HepG2 (cell line): ENCODE measurements around the gene TUT1. TPM values are rescaled to one million over a fixed set of nuclear protein-coding genes. Genes with fewer than 3 reads are reported as not detected.

ENCODE experiments used
- BCL6 ChIP-seq: IDR thresholded peaks from 2 replicates; pipeline ENCODE4 v1.6.1; 2016; ENCODE audit warnings: missing genetic modification reagents, missing compliant biosample characterization
- HNRNPLL ChIP-seq: fragments of 200-400 bp; formaldehyde crosslinking; IDR thresholded peaks from 2 replicates; pipeline ENCODE4 v1.6.1; 2017; ENCODE audit warnings: mild to moderate bottlenecking, low read depth, low read length; ENCODE audit not compliant: poor library complexity, severe bottlenecking
- KAT8 ChIP-seq: IDR thresholded peaks from 2 replicates; pipeline ENCODE4 v1.6.1; 2016; ENCODE audit warnings: missing genetic modification reagents, missing compliant biosample characterization
- KLF9 ChIP-seq: IDR thresholded peaks from 2 replicates; pipeline ENCODE4 v1.6.1; 2016; ENCODE audit warnings: low read depth
- LCORL ChIP-seq, 2 experiments: fragments of 450-650 bp in 1 of 2; sonication (generic) in 1 of 2; formaldehyde crosslinking in 1 of 2; IDR thresholded peaks; 2 replicates each; pipeline versions ENCODE4 v1.5.0 to v1.6.1; 2017 to 2020; ENCODE audit warnings: antibody characterized with exemption in 1 of 2, missing genetic modification reagents in 1 of 2
- NFYB ChIP-seq: sonication (generic); formaldehyde crosslinking; IDR thresholded peaks from 2 replicates; pipeline ENCODE4 v1.4.0; 2020; ENCODE audit warnings: missing genetic modification reagents
- SIX4 ChIP-seq: sonication (generic); formaldehyde crosslinking; IDR thresholded peaks from 2 replicates; pipeline ENCODE4 v1.4.0; 2020; ENCODE audit warnings: missing genetic modification reagents
- SRSF1 ChIP-seq: fragments of 200-400 bp; formaldehyde crosslinking; optimal IDR thresholded peaks from 2 replicates; pipeline ENCODE3; 2017; ENCODE audit warnings: mild to moderate bottlenecking, low read depth, low read length, moderate library complexity
- STAG1 ChIP-seq: sonication (generic); formaldehyde crosslinking; IDR thresholded peaks from 2 replicates; pipeline ENCODE4 v1.4.0; 2020; ENCODE audit warnings: missing genetic modification reagents
- TOE1 ChIP-seq: sonication (generic); formaldehyde crosslinking; IDR thresholded peaks from 2 replicates; pipeline ENCODE4 v1.4.0; 2020; ENCODE audit warnings: mild to moderate bottlenecking, missing genetic modification reagents
- ZFX ChIP-seq: sonication (generic); formaldehyde crosslinking; IDR thresholded peaks from 2 replicates; pipeline ENCODE4 v1.4.0; 2020; ENCODE audit warnings: mild to moderate bottlenecking, low read depth, missing genetic modification reagents, moderate library complexity
- ZNF274 ChIP-seq: sonication (generic); formaldehyde crosslinking; IDR thresholded peaks from 2 replicates; pipeline ENCODE4 v1.5.1; 2020; ENCODE audit warnings: mild to moderate bottlenecking, missing genetic modification reagents
- ZNF510 ChIP-seq: sonication (generic); formaldehyde crosslinking; IDR thresholded peaks from 2 replicates; pipeline ENCODE4 v1.4.0; 2020; ENCODE audit warnings: low read depth, mild to moderate bottlenecking, missing genetic modification reagents
- ZNF557 ChIP-seq: sonication (generic); formaldehyde crosslinking; IDR thresholded peaks from 2 replicates; pipeline ENCODE4 v1.4.0; 2020; ENCODE audit warnings: missing genetic modification reagents
- ZSCAN29 ChIP-seq: sonication (generic); formaldehyde crosslinking; conservative IDR thresholded peaks from 2 replicates; pipeline ENCODE4 v1.4.0; 2020; ENCODE audit warnings: mild to moderate bottlenecking, missing genetic modification reagents
- polyA plus RNA-seq, 8 experiments: library from polyadenylated mRNA; depleted of rRNA in 3 of 8; stranded (reverse) in 7 of 8; unstranded in 1 of 8; fragments of >200 nt; fragmentation: Illumina TruSeq in 4 of 8; extraction: Trizol in 4 of 8; gene quantifications; 2 replicates each; pipeline versions ENCODE4 v1.2.1 to v1.2.3, GENCODE V29; 2011 to 2016; ENCODE audit warnings: low read depth in 4 of 8, missing spikeins in 1 of 8, mixed read lengths in 1 of 8; ENCODE audit not compliant: insufficient read depth in 1 of 8
- total RNA-seq, 5 experiments: library from RNA; depleted of rRNA; stranded (reverse); fragments of >200 nt; fragmentation: Illumina TruSeq; extraction: Trizol; gene quantifications; 2 replicates each; pipeline ENCODE4 v1.2.3, GENCODE V29; 2016; ENCODE audit warnings: low read depth in 1 of 5
- TF ChIP-seq, protein P1 (sequence below): sonication (generic); formaldehyde crosslinking; IDR thresholded peaks from 2 replicates; pipeline ENCODE4 v1.5.0; 2020; ENCODE audit warnings: mild to moderate bottlenecking, missing genetic modification reagents, borderline replicate concordance
- TF ChIP-seq, protein P2 (sequence below), 2 experiments: sonication (generic) in 1 of 2; formaldehyde crosslinking in 1 of 2; IDR thresholded peaks; 2 replicates each; pipeline versions ENCODE4 v1.4.0 to v1.6.1; 2018 to 2020; ENCODE audit warnings: missing genetic modification reagents in 2 of 2, borderline replicate concordance in 1 of 2, low read depth in 1 of 2, mild to moderate bottlenecking in 1 of 2, missing biosample characterization in 1 of 2
- TF ChIP-seq, protein P3 (sequence below): sonication (generic); formaldehyde crosslinking; IDR thresholded peaks from 2 replicates; pipeline ENCODE4 v1.8.0; 2022; ENCODE audit warnings: missing genetic modification reagents, mild to moderate bottlenecking, inconsistent platforms, borderline replicate concordance
- TF ChIP-seq, protein P4 (sequence below): sonication (generic); formaldehyde crosslinking; IDR thresholded peaks from 2 replicates; pipeline ENCODE4 v1.5.0; 2020; ENCODE audit warnings: missing genetic modification reagents

The TUT1 gene
- total and polyA plus RNA-seq, 2 of the 13 experiments (the other 11 are each of a cell fraction or from before 2014, with no cell fraction given), result 9.7 to 14.3 TPM

DNA sequence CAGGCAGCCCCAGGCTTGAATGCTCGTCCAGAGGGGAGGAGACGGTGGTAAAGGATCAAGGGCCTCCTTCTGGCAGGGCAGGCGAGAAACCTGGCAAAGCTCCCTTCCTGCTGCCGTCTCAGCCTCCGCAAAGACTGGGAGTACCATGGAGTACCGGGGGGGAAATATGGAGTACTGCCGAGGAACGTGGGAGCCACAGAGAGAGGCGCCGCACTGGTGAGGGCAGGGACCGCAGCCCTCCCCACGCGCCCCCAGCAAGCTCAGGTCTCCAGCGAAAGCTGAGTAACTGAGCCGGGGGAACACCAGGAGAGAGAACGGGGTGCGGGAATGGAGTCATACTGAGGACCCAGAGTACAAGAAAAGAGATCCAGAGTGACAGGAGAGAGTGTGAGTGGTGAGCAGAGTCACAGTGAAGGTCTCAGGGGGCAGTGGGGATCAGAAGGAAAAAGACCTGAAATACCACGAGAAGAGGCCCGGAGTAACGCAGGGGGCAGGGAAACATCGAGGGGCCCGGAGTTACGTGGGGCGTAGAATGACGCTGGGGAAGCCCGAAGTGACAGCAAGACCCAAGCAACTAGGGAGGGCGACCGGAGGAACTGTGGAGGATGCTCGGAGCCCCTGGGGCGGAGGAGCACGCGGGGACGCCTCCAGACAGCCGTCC, 20.5 kb upstream of the TUT1 start (continued):
- TF ChIP-seq, protein P1, sequence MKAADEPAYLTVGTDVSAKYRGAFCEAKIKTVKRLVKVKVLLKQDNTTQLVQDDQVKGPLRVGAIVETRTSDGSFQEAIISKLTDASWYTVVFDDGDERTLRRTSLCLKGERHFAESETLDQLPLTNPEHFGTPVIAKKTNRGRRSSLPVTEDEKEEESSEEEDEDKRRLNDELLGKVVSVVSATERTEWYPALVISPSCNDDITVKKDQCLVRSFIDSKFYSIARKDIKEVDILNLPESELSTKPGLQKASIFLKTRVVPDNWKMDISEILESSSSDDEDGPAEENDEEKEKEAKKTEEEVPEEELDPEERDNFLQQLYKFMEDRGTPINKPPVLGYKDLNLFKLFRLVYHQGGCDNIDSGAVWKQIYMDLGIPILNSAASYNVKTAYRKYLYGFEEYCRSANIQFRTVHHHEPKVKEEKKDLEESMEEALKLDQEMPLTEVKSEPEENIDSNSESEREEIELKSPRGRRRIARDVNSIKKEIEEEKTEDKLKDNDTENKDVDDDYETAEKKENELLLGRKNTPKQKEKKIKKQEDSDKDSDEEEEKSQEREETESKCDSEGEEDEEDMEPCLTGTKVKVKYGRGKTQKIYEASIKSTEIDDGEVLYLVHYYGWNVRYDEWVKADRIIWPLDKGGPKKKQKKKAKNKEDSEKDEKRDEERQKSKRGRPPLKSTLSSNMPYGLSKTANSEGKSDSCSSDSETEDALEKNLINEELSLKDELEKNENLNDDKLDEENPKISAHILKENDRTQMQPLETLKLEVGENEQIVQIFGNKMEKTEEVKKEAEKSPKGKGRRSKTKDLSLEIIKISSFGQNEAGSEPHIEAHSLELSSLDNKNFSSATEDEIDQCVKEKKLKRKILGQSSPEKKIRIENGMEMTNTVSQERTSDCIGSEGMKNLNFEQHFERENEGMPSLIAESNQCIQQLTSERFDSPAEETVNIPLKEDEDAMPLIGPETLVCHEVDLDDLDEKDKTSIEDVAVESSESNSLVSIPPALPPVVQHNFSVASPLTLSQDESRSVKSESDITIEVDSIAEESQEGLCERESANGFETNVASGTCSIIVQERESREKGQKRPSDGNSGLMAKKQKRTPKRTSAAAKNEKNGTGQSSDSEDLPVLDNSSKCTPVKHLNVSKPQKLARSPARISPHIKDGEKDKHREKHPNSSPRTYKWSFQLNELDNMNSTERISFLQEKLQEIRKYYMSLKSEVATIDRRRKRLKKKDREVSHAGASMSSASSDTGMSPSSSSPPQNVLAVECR (CRISPR knock-in tag), result peak; percentile 32
- TF ChIP-seq, protein P2, sequence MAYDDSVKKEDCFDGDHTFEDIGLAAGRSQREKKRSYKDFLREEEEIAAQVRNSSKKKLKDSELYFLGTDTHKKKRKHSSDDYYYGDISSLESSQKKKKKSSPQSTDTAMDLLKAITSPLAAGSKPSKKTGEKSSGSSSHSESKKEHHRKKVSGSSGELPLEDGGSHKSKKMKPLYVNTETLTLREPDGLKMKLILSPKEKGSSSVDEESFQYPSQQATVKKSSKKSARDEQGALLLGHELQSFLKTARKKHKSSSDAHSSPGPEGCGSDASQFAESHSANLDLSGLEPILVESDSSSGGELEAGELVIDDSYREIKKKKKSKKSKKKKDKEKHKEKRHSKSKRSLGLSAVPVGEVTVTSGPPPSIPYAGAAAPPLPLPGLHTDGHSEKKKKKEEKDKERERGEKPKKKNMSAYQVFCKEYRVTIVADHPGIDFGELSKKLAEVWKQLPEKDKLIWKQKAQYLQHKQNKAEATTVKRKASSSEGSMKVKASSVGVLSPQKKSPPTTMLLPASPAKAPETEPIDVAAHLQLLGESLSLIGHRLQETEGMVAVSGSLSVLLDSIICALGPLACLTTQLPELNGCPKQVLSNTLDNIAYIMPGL (CRISPR knock-in tag; IDR thresholded peaks at IDR 0.05; ENCODE audit: borderline replicate concordance in 1 of 2, low read depth in 1 of 2), result peak in 1 of 2 experiments; percentile 40; a peak in 1 of 4 replicates
- TF ChIP-seq ZNF557 (no peak), STAG1 (CRISPR knock-in tag) (no peak), TOE1 (no peak), BCL6 (CRISPR knock-in tag) (no peak), SRSF1 (no peak), KLF9 (CRISPR knock-in tag) (no peak), ZNF510 (CRISPR knock-in tag) (0 out of 2 replicates have a peak, but pooled peaks have one; percentile 41), NFYB (no peak), ZFX (CRISPR knock-in tag) (peak; percentile 57; the same call in 1 of the 2 replicates), HNRNPLL (no peak), LCORL (IDR thresholded peaks at IDR 0.05) (no peak), LCORL (CRISPR knock-in tag; IDR thresholded peaks at IDR 0.05) (peak; percentile 27; the same call in 1 of the 2 replicates), ZNF274 (CRISPR knock-in tag) (peak; percentile 69; the same call in 1 of the 2 replicates), KAT8 (CRISPR knock-in tag) (peak; percentile 9; the same call in 1 of the 2 replicates), SIX4 (no peak), ZSCAN29 (CRISPR knock-in tag) (0 out of 2 replicates have a peak, but pooled peaks have one; percentile 20)
- TF ChIP-seq, protein P3, sequence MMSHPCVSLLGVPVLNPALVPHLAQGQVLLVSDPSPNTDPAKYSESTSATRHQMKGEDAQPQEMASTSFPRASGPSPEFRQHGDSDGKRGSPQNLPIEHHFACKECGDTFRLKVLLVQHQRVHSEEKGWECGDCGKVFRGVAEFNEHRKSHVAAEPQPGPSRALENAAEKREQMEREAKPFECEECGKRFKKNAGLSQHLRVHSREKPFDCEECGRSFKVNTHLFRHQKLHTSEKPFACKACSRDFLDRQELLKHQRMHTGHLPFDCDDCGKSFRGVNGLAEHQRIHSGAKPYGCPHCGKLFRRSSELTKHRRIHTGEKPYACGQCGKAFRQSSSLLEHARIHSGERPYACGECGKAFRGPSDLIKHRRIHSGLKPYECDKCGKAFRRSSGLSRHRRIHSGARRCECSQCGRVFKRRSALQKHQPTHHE (CRISPR knock-in tag), result no peak
- TF ChIP-seq, protein P4, sequence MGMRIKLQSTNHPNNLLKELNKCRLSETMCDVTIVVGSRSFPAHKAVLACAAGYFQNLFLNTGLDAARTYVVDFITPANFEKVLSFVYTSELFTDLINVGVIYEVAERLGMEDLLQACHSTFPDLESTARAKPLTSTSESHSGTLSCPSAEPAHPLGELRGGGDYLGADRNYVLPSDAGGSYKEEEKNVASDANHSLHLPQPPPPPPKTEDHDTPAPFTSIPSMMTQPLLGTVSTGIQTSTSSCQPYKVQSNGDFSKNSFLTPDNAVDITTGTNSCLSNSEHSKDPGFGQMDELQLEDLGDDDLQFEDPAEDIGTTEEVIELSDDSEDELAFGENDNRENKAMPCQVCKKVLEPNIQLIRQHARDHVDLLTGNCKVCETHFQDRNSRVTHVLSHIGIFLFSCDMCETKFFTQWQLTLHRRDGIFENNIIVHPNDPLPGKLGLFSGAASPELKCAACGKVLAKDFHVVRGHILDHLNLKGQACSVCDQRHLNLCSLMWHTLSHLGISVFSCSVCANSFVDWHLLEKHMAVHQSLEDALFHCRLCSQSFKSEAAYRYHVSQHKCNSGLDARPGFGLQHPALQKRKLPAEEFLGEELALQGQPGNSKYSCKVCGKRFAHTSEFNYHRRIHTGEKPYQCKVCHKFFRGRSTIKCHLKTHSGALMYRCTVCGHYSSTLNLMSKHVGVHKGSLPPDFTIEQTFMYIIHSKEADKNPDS (CRISPR knock-in tag), result 0 out of 2 replicates have a peak, but pooled peaks have one; percentile 46
